ENCODE results near the gene ATP11B.
A peak's percentile ranks its signal among the peaks of the same experiment; 100 is the strongest.

Gene ATP11B

GRCh38 chr3:182921665-182922355 is 128.5 kb downstream of the ATP11B start:
- DNase-seq (ENCODE audit: low spot score): no peak
- TF ChIP-seq CTCF (IDR thresholded peaks at IDR 0.05; ENCODE audit: extremely low read depth, missing control alignments): no peak

- no peak for TF ChIP-seq CTCF (IDR thresholded peaks at IDR 0.05; ENCODE audit: extremely low read depth, missing control alignments)
- peak; percentile 57 for DNase-seq (ENCODE audit: low spot score)
These were observed 132.1 kb downstream of the ATP11B start for GRCh38 chr3:182925330-182925943.

- TF ChIP-seq CTCF (IDR thresholded peaks at IDR 0.05; ENCODE audit: extremely low read depth, missing control alignments): no peak
- no peak for DNase-seq (ENCODE audit: low spot score)
These were observed 132.6 kb downstream of the ATP11B start for GRCh38 chr3:182925944-182926337.

GRCh38 chr3:182935803-182936202 is 142.5 kb downstream of the ATP11B start:
- no peak for DNase-seq (ENCODE audit: low spot score)
- TF ChIP-seq CTCF (IDR thresholded peaks at IDR 0.05; ENCODE audit: extremely low read depth, missing control alignments): no peak

- no peak for DNase-seq (ENCODE audit: low spot score)
- TF ChIP-seq CTCF (IDR thresholded peaks at IDR 0.05; ENCODE audit: extremely low read depth, missing control alignments): no peak
These were observed 143.1 kb downstream of the ATP11B start for GRCh38 chr3:182936239-182936917.

GRCh38 chr3:182936918-182937285 is 143.6 kb downstream of the ATP11B start:
- no peak for DNase-seq (ENCODE audit: low spot score)
- no peak for TF ChIP-seq CTCF (IDR thresholded peaks at IDR 0.05; ENCODE audit: extremely low read depth, missing control alignments)
